GM12864 (cell line): ENCODE results near the gene HOXD9.

Experiments
- DNase-seq: peaks from one replicate; pipeline ENCODE4 v3.0.0-alpha.2; 2011; ENCODE audit warnings: low read depth
- H3K4me3 ChIP-seq: 2 replicates; pipeline ENCODE4 v1.5.1; 2011; ENCODE audit warnings: mild to moderate bottlenecking, low read depth, low read length, control low read depth
- CTCF ChIP-seq: IDR thresholded peaks from 2 replicates; pipeline ENCODE4 v1.5.1; 2011; ENCODE audit warnings: low read depth, mild to moderate bottlenecking, moderate library complexity, low read length, control low read depth, inconsistent platforms; ENCODE audit errors: missing control alignments

The HOXD9 gene

DNA sequence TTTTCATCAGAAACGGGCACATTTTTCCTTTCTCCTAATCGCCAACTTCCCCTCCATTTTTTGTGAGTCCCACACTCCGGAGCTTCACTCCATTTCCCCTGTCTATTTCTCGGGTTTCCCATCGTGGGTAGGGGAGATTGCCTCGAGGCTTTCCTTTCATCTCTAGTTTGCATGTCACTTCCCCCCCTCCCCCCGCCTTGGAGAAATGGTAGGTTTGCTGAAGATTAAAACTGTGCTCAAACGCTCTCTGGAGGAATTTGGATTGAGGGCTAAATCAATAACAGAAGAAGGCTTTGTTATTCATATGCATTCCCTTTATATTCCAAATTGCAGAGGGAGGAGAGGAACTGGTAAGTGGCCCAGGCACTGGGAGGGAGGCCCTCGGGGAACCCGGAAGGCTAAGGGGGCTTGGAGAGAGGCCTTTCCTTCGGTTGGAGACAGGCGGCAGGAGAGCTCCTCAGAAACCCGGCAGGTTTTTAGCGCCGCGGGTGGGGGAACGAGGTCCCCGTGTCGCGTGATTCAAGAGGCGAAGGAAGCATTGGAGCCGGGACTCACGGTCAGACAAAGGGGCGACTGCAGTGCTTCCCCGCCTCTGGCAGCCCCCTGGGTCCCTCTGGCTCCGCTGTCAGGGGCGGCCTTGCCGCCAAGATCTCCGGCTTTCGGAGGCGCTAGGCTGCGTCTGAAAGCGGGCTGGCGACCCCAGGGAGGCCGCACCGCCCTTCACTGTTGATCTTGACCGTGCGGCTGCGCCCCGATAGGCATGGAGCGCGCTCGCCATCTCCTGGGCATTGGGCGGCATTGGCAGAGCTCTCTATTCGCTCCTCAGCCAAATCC is 25.3 kb upstream of the HOXD9 start:
- H3K4me3 ChIP-seq: peak overlapping the region; percentile 51
- DNase-seq: no peak
- TF ChIP-seq CTCF: peak; percentile 95

- DNase-seq: no peak
- no peak for TF ChIP-seq CTCF
- H3K4me3 ChIP-seq: no peak overlapping the region
Measured at GRCh38 chr2:176097820-176098365, 24.6 kb upstream of the HOXD9 start.

DNA sequence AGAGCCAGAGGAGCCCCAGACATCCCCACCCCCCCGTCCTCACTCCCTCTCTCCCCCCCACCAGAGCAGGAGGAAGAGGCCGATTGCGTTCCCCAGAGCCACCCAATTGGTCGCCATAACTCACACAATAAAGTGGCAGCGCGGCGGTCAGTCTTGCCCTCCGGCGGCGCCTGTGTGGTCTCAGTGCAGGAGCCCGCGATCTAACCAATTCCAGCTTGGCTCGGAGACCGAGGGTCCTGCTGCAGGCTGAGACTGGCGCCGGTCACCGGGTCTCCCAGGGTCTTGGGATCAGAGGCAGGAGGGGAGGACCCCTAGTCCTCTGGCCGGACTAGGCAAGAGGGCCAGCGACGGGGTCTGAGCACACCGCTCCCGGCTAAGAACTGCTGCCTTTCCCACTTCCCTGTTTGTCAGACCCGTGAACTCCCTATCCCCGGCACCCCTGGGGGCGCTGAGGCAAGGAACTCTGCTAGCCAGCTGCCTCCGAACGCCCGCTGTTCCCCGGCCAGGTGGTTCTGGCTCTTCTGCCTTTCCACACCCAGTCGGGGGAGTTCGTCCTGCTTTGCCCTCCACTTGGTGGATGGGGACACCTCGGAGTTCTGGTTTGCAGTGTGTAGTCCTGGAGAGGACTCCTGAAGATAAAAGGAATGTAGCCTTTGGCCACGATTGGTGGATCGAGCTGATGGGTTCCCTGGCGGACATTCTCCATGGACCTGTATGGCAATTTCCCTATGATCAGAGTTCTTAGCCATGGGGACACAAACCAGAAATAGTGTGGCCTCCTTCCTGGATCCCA is 24.0 kb upstream of the HOXD9 start:
- H3K4me3 ChIP-seq: no peak overlapping the region
- TF ChIP-seq CTCF: no peak

DNA sequence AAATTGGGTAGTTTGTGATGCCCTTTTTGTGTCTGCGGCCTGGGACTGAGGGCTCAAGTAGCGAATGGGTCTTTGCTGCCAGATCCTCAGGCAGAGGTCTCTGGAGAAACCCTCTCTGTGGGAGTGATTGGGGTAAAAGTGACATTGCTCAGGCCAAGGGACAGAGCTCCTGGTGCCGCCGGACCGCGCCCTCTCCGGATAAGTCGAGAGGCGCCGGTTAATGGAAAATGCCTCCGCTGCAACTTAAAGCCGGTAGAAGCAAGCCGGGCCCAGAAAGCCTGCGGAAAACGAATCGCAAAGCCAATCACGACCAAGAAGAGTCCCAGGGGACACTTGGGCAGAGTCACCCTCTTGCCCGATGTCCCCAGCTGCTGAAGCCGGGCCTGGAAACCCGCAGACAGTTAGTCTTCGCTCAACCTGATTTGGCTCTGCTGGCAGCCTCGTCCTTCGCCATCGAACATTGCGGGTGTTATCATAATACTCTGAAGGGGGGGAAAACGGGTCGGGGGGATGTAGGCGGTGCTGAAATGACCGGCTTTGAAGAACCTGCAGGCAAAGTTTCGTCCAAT is 23.3 kb upstream of the HOXD9 start:
- H3K4me3 ChIP-seq: no peak overlapping the region
- TF ChIP-seq CTCF: no peak
- DNase-seq: no peak

More for the DNA sequence above, 24.0 kb upstream of the HOXD9 start:
- DNase-seq: no peak

- TF ChIP-seq CTCF: no peak
- H3K4me3 ChIP-seq: no peak within 1 kb of the TSS
- DNase-seq: no peak
Measured at GRCh38 chr2:176099728-176100546, 22.6 kb upstream of the HOXD9 start, which contains the start of gene HOXD12. Gene HOXD12 (plus strand): TSS chr2:176099795. CDS start chr2:176099802, 7 bp downstream.

- DNase-seq: no peak
- H3K4me3 ChIP-seq: no peak overlapping the region
- no peak for TF ChIP-seq CTCF
Measured at GRCh38 chr2:176100547-176101140, 21.9 kb upstream of the HOXD9 start.
